ENCODE data around the gene SLC23A2. TPM values are rescaled to one million over a fixed set of nuclear protein-coding genes. Genes with fewer than 3 reads are reported as not detected.

The SLC23A2 gene
- total RNA-seq, 4 donors from 2014 or later: 9.6 to 17.0 (median 13.5) TPM

GRCh38 chr20:4883051-4883450 lies 118.3 kb downstream of the SLC23A2 start:
- TF ChIP-seq CTCF (IDR thresholded peaks at IDR 0.05; ENCODE audit: low read depth): no peak

DNA sequence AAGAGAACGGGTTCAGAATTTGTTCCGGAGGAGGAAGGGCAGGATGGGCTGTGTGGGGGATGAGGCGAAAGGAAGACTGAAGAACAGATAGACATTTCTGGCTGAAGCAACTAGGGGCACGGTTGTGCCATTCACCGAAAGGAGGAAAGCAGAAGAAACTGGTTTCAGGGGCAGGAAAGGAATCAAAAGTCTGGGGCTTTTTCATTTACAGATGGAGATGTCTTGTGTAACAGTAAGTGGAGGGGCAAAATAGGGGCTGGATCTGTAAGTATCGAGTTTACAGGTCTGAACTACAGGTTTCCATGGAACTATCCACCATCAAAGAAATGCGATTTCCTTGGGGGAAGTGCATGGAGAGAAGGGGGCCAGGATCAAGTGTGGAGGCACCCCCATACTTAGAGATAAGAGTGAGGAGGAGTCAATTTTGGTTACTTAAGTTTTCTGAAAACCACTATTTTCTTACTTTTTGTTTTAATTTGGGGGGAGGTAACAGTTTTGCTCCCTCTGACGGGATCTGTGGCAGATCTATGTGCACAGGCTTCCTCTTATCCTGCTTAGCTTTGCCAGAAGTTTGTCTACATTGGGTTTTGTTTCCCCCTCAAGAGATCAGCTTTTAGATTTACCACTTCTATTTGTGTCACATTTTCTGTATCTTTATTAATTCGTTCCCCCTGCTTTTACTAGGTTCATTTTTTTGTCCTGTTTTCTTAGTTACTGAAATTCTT lies 120.1 kb downstream of the SLC23A2 start:
- no peak for TF ChIP-seq CTCF (IDR thresholded peaks at IDR 0.05; ENCODE audit: low read depth)

DNA sequence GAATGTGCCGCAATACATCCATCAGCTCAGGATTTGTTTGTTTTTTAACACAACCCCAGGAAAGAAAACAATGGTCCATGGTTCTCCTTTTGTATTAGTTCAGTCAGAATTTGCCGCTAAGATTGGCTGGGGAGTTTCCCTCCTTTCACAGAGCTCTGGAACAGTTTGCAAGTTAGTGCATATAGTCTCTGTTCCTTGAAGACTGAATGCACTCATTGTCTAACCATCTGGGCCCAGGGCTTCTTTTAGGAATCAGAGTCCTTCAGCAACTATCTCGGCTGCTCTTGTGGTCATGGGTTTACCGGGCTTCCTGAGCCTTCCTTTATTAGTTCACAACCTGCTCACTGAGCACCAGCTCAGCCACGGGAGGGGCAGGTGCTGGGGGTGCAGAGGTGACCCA lies 121.3 kb downstream of the SLC23A2 start:
- TF ChIP-seq CTCF (IDR thresholded peaks at IDR 0.05; ENCODE audit: low read depth): no peak

DNA sequence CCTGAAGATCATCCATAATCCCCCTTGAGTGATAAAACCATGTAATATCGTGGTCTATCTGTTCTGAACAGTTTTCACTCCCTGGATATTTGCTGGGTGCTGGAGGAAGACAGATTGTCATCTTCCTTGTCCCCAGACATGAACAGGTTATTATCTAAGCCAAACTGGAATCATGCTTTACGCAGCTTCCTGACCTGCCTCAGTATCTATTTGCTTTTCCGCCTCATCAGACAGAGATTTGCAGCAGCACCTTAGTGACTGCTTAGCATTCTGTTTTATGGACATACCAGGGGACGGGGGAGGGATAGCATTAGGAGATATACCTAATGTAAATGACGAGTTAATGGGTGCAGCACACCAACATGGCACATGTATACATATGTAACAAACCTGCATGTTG lies 124.6 kb downstream of the SLC23A2 start:
- no peak for TF ChIP-seq CTCF (IDR thresholded peaks at IDR 0.05; ENCODE audit: low read depth)

DNA sequence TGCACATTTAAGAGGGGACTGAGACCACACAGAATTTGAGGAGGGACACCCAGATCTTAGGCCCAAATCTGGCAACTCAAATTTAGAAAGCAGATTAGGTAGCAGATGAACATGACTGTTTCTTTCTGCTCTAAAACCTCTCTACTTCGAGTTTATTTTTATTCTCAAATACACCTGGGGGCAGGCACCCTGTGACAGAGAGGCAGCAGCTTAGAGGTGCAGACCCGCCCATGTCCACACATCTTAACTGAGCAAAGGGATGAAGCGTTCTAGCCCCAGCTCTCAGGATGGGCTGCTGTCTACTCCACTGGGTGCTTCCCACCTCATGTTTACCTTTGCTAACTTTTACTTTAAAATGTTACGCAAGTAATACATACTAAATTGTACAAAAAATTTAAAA lies 125.0 kb downstream of the SLC23A2 start:
- TF ChIP-seq CTCF (IDR thresholded peaks at IDR 0.05; ENCODE audit: low read depth): no peak

DNA sequence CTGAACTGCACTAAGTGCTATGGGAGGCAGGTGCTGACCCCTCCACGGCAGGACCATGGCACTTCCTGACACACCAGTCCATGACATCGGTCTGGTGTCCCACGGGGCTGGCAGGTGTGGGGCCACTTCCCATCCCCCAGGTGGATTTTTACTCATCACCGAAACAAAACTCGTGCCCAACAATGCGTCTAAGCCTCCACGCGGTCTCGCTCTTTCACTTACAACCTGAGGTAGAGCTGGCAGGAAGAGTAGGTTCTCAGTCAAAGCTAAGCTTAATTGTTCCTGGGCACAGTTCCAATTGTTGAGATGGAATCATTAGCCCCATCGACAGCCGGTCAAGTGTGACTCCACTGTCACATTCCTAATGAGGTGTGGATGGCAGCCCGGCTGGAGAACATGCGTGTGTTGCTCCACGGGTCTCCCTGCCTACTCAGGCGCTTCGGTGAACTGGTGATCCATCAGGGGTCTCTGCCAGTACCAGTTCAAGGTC lies 125.7 kb downstream of the SLC23A2 start:
- no peak for TF ChIP-seq CTCF (IDR thresholded peaks at IDR 0.05; ENCODE audit: low read depth)

GRCh38 chr20:4873396-4873795 lies 127.9 kb downstream of the SLC23A2 start:
- TF ChIP-seq CTCF (IDR thresholded peaks at IDR 0.05; ENCODE audit: low read depth): no peak

Data from subcutaneous adipose tissue (tissue), 4 donors.